Smooth muscle cell (in vitro differentiated cells): Measurements from ENCODE around the gene IRF3. TPM values are rescaled to one million over a fixed set of nuclear protein-coding genes. Genes with fewer than 3 reads are reported as not detected.

Experiments used
- DNase-seq: peaks from one replicate; lab custom pipeline; 2025; ENCODE audit not compliant: unreplicated experiment; lab: John Stamatoyannopoulos, UW
- H2AFZ ChIP-seq: fragments of 200-600 bp; sonication (generic); 2 replicates; pipeline ENCODE4 v1.6.0; 2016; ENCODE audit warnings: antibody characterized with exemption, low read depth, mild to moderate bottlenecking
- H3F3A ChIP-seq: fragments of 200-600 bp; sonication (generic); 2 replicates; pipeline ENCODE4 v1.6.0; 2017; ENCODE audit warnings: antibody characterized with exemption, low read depth
- H3K27ac ChIP-seq: fragments of 200-600 bp; sonication (generic); 2 replicates; pipeline ENCODE4 v1.5.1; 2016; ENCODE audit warnings: low read depth, mild to moderate bottlenecking
- H3K27me3 ChIP-seq: fragments of 200-600 bp; sonication (generic); 2 replicates; pipeline ENCODE4 v1.6.1; 2016; ENCODE audit warnings: low read depth, mild to moderate bottlenecking
- H3K36me3 ChIP-seq: fragments of 200-600 bp; sonication (generic); 2 replicates; pipeline ENCODE4 v1.5.1; 2016; ENCODE audit warnings: low read depth
- H3K4me1 ChIP-seq: fragments of 200-600 bp; sonication (generic); 2 replicates; pipeline ENCODE4 v1.5.1; 2016; ENCODE audit warnings: low read depth
- H3K4me2 ChIP-seq: fragments of 200-600 bp; sonication (generic); 2 replicates; pipeline ENCODE4 v1.6.0; 2016; ENCODE audit warnings: mild to moderate bottlenecking
- H3K4me3 ChIP-seq: fragments of 200-600 bp; sonication (generic); 2 replicates; pipeline ENCODE4 v1.5.1; 2016; ENCODE audit warnings: mild to moderate bottlenecking
- H3K79me2 ChIP-seq: fragments of 200-600 bp; sonication (generic); 2 replicates; pipeline ENCODE4 v1.6.0; 2016; ENCODE audit warnings: low read depth, mild to moderate bottlenecking
- H3K9ac ChIP-seq: fragments of 200-600 bp; sonication (generic); 2 replicates; pipeline ENCODE4 v1.6.0; 2016; ENCODE audit warnings: low read depth
- H3K9me3 ChIP-seq: fragments of 200-600 bp; sonication (generic); replicated peaks from 2 replicates; pipeline ENCODE4 v1.5.1; 2016; ENCODE audit warnings: low read depth
- H4K20me1 ChIP-seq: fragments of 200-600 bp; sonication (generic); 2 replicates; pipeline ENCODE4 v1.6.0; 2016; ENCODE audit warnings: low read depth
- CTCF ChIP-seq: fragments of 200-600 bp; sonication (generic); IDR thresholded peaks from 2 replicates; pipeline ENCODE4 v1.5.1; 2017; ENCODE audit warnings: borderline replicate concordance, mild to moderate bottlenecking, antibody characterized with exemption; ENCODE audit not compliant: insufficient read depth, poor library complexity, severe bottlenecking
- WGBS: methylation state at CpG from one replicate; pipeline ENCODE4 v1.1.7; 2016; ENCODE audit warnings: low lambda C conversion rate; 5-methylcytosine and 5-hydroxymethylcytosine counted together
- polyA plus RNA-seq: library from polyadenylated mRNA; unstranded; fragments of >200 nt; fragmentation: Nextera tagmentation; extraction: Ambion mirVana; gene quantifications from 2 replicates; pipeline ENCODE4 v1.2.1, GENCODE V29; 2016
- total RNA-seq: library from RNA; depleted of rRNA; stranded (reverse); fragments of >200 nt; gene quantifications from 2 replicates; pipeline ENCODE4 v1.2.3, GENCODE V29; 2014

Gene IRF3
- total and polyA plus RNA-seq, 2 experiments from 2014 or later: 35.1 to 45.9 TPM

GRCh38 chr19:49656456-49657109 lies 9.1 kb downstream of the IRF3 start:
- WGBS: 95% methylated on average over 17 of the region's 17 CpGs
- Histone ChIP-seq H3K27me3 (no peaks in the 10 kb centered on the region), H3F3A (no peaks in the 10 kb centered on the region), H3K4me3 (no peak overlapping the region), H4K20me1 (peaks cover 27% of the 10 kb centered on the region), H3K79me2 (no peaks in the 10 kb centered on the region), H3K27ac (no peak overlapping the region), H2AFZ (no peak overlapping the region), H3K9me3 (no peaks in the 10 kb centered on the region), H3K36me3 (no peaks in the 10 kb centered on the region), H3K4me1 (no peaks in the 10 kb centered on the region), H3K4me2 (no peak overlapping the region), H3K9ac (no peak overlapping the region)
- TF ChIP-seq CTCF: no peak
- DNase-seq: no peak

- no peaks in the 10 kb centered on the region for H3K36me3 ChIP-seq
- no peaks in the 10 kb centered on the region for H3K79me2 ChIP-seq
- no peak overlapping the region for H2AFZ ChIP-seq
- H3K9me3 ChIP-seq: no peaks in the 10 kb centered on the region
- no peak for DNase-seq
- TF ChIP-seq CTCF: no peak
- no peak overlapping the region for H3K27ac ChIP-seq
- no peaks in the 10 kb centered on the region for H3K27me3 ChIP-seq
- no peak overlapping the region for H3K4me2 ChIP-seq
- peaks cover 20% of the 10 kb centered on the region for H4K20me1 ChIP-seq
- 96% methylated on average over 23 of the region's 23 CpGs for WGBS
- H3K4me3 ChIP-seq: no peak overlapping the region
- H3K9ac ChIP-seq: no peak overlapping the region
- no peaks in the 10 kb centered on the region for H3K4me1 ChIP-seq
- H3F3A ChIP-seq: no peaks in the 10 kb centered on the region
Measured at GRCh38 chr19:49655570-49656455, 9.8 kb downstream of the IRF3 start.

- Histone ChIP-seq H3K27me3 (no peaks in the 10 kb centered on the region), H3K9me3 (no peaks in the 10 kb centered on the region), H3F3A (no peaks in the 10 kb centered on the region), H3K4me3 (no peak overlapping the region), H2AFZ (no peak overlapping the region), H3K36me3 (no peaks in the 10 kb centered on the region), H4K20me1 (peaks cover 23% of the 10 kb centered on the region), H3K9ac (no peak overlapping the region), H3K27ac (no peak overlapping the region), H3K4me1 (no peaks in the 10 kb centered on the region), H3K4me2 (no peak overlapping the region), H3K79me2 (no peaks in the 10 kb centered on the region)
- TF ChIP-seq CTCF: no peak
- no peak for DNase-seq
- WGBS: 98% methylated on average over 10 of the region's 10 CpGs
Measured at GRCh38 chr19:49654581-49654980, 11.1 kb downstream of the IRF3 start.
